WTC11 (cell line): ENCODE data around the gene PLCH2. TPM values are rescaled to one million over a fixed set of nuclear protein-coding genes. Genes with fewer than 3 reads are reported as not detected.

ENCODE experiments used
- ATAC-seq: fragments of 200-7000 bp; cut with Tn5 transposase; 2 replicates; pipeline ENCODE4 v1.10.0; 2021; ENCODE audit warnings: mild to moderate bottlenecking, moderate library complexity
- CTCF ChIA-PET: fragments of 300-600 bp; sonication (Branson Sonifier 250); formaldehyde crosslinking; loops from one replicate; lab custom pipeline; 2021; ENCODE audit warnings: antibody characterized with exemption; lab: Charles Lee
- POLR2A ChIA-PET: fragments of 350-600 bp; sonication (Branson Sonifier 250); formaldehyde crosslinking; loops from one replicate; lab custom pipeline; 2021; ENCODE audit warnings: antibody characterized with exemption; lab: Charles Lee
- DNase-seq: peaks from one replicate; pipeline ENCODE4 v3.0.0; 2021; ENCODE audit warnings: low spot score
- H3K27ac Mint-ChIP-seq: 2 replicates; pipeline ENCODE4 v1.8.0; 2021; ENCODE audit warnings: mixed read lengths
- H3K27me3 Mint-ChIP-seq: 2 replicates; pipeline ENCODE4 v1.8.0; 2021; ENCODE audit warnings: low read depth, mild to moderate bottlenecking, moderate library complexity, mixed read lengths
- H3K36me3 Mint-ChIP-seq: 2 replicates; pipeline ENCODE4 v1.8.0; 2021; ENCODE audit warnings: mixed read lengths
- H3K4me1 Mint-ChIP-seq: 2 replicates; pipeline ENCODE4 v1.8.0; 2022; ENCODE audit warnings: mixed read lengths
- H3K4me3 Mint-ChIP-seq: 2 replicates; pipeline ENCODE4 v1.8.0; 2021; ENCODE audit warnings: mild to moderate bottlenecking, moderate library complexity, mixed read lengths
- H3K9me3 Mint-ChIP-seq: 2 replicates; pipeline ENCODE4 v1.8.0; 2021; ENCODE audit warnings: mixed read lengths
- ESRRA ChIP-seq: sonication (generic); formaldehyde crosslinking; IDR thresholded peaks from 2 replicates; pipeline ENCODE4 v1.8.1; 2022; ENCODE audit warnings: mild to moderate bottlenecking, missing genetic modification reagents, borderline replicate concordance
- FOXK1 ChIP-seq: sonication (generic); formaldehyde crosslinking; IDR thresholded peaks from 2 replicates; pipeline ENCODE4 v1.8.0; 2022; ENCODE audit warnings: mild to moderate bottlenecking, moderate library complexity, missing genetic modification reagents
- GTF2I ChIP-seq: fragments of 250-450 bp; sonication (Bioruptor Pico); conservative IDR thresholded peaks from 2 replicates; pipeline ENCODE4 v1.4.0; 2021; ENCODE audit warnings: mild to moderate bottlenecking
- HMGA2 ChIP-seq: fragments of 250-450 bp; sonication (Bioruptor Pico); IDR thresholded peaks from 2 replicates; pipeline ENCODE4 v1.4.0; 2021; ENCODE audit warnings: mild to moderate bottlenecking, moderate library complexity
- IRF2 ChIP-seq: sonication (generic); formaldehyde crosslinking; IDR thresholded peaks from 2 replicates; pipeline ENCODE4 v1.8.0; 2022; ENCODE audit warnings: low read depth, missing genetic modification reagents, borderline replicate concordance
- MAX ChIP-seq: sonication (generic); formaldehyde crosslinking; IDR thresholded peaks from 2 replicates; pipeline ENCODE4 v1.8.0; 2022; ENCODE audit warnings: mild to moderate bottlenecking, missing genetic modification reagents
- MYBL2 ChIP-seq: sonication (generic); formaldehyde crosslinking; IDR thresholded peaks from 2 replicates; pipeline ENCODE4 v1.8.1; 2023; ENCODE audit warnings: mild to moderate bottlenecking, moderate library complexity, missing genetic modification reagents
- NFE2L1 ChIP-seq: sonication (generic); formaldehyde crosslinking; IDR thresholded peaks from 2 replicates; pipeline ENCODE4 v1.8.1; 2023; ENCODE audit warnings: missing genetic modification reagents
- RELA ChIP-seq: sonication (generic); formaldehyde crosslinking; IDR thresholded peaks from 2 replicates; pipeline ENCODE4 v1.8.1; 2022; ENCODE audit warnings: missing genetic modification reagents, mild to moderate bottlenecking, borderline replicate concordance
- SP1 ChIP-seq: sonication (generic); formaldehyde crosslinking; conservative IDR thresholded peaks from 2 replicates; pipeline ENCODE4 v1.8.1; 2022; ENCODE audit warnings: missing genetic modification reagents
- USF1 ChIP-seq: sonication (generic); formaldehyde crosslinking; IDR thresholded peaks from 2 replicates; pipeline ENCODE4 v1.8.0; 2022; ENCODE audit warnings: mild to moderate bottlenecking, missing genetic modification reagents
- ZNF138 ChIP-seq: sonication (generic); formaldehyde crosslinking; conservative IDR thresholded peaks from 2 replicates; pipeline ENCODE4 v1.8.1; 2022; ENCODE audit warnings: mild to moderate bottlenecking, moderate library complexity, missing genetic modification reagents
- ZNF317 ChIP-seq: sonication (generic); formaldehyde crosslinking; IDR thresholded peaks from 2 replicates; pipeline ENCODE4 v1.8.1; 2023; ENCODE audit warnings: low read depth, mild to moderate bottlenecking, moderate library complexity, missing genetic modification reagents, borderline replicate concordance
- ZNF416 ChIP-seq: fragments of 250-450 bp; sonication (Bioruptor Pico); IDR thresholded peaks from 2 replicates; pipeline ENCODE4 v1.9.0; 2021; ENCODE audit warnings: mild to moderate bottlenecking, inconsistent platforms
- total RNA-seq: library from RNA; stranded (reverse); gene quantifications from 3 replicates; pipeline ENCODE4 v1.2.3, GENCODE V29; 2021
- TF ChIP-seq, protein P1 (sequence below): sonication (generic); formaldehyde crosslinking; IDR thresholded peaks from 2 replicates; pipeline ENCODE4 v1.8.1; 2023; ENCODE audit warnings: mild to moderate bottlenecking, moderate library complexity, missing genetic modification reagents
- TF ChIP-seq, protein P2 (sequence below): sonication (generic); formaldehyde crosslinking; IDR thresholded peaks from 2 replicates; pipeline ENCODE4 v1.8.1; 2023; ENCODE audit warnings: mild to moderate bottlenecking, missing genetic modification reagents, moderate library complexity

Gene PLCH2
- total RNA-seq, 1 experiment from 2014 or later: 0.17 TPM

DNA sequence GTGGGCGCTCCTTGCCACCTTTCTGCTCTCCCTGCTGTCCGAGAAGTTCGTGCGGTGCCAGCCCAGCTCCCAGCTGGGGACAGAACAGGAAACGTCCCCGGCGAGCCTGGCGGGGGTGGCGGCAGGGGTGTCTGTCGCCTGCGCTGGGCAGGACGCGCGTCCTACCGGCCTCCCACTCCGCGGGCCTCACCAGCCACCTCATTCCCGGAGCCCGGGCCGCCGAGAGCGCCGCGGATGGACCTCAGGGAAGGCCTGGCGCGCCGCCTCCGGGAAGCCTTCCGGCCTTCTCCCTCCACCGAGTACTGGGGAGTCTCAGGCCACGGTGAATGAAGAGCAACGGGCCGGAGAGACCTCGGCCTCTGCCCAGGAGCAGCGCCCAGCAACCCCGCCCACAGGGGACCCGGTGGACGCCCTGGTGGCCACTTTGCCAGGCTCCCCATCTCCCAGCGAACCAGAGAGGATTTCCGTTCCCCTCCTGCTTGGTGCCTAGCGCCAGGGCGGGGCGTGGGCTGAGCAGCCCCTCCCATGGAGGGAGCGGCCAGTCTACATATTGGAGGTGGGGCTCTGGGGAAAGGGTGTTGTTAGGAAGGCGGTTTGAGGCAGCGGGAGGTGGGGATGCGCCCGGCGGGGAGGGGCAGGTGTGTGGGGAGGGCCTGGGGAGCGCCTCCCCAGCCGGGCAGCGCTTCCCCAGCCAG, 70.6 kb downstream of the PLCH2 start:
- CTCF ChIA-PET: interaction anchor here (0.6 to 3.7 kb wide), 31 partner anchors 9 to 944 kb away, joined by 3 to 61 read pairs (median 5); partner anchors contain the start of genes FAAP20, PANK4, PEX10 and PRXL2B
- H3K4me3 Mint-ChIP-seq: peak overlapping the region; percentile 72

DNA sequence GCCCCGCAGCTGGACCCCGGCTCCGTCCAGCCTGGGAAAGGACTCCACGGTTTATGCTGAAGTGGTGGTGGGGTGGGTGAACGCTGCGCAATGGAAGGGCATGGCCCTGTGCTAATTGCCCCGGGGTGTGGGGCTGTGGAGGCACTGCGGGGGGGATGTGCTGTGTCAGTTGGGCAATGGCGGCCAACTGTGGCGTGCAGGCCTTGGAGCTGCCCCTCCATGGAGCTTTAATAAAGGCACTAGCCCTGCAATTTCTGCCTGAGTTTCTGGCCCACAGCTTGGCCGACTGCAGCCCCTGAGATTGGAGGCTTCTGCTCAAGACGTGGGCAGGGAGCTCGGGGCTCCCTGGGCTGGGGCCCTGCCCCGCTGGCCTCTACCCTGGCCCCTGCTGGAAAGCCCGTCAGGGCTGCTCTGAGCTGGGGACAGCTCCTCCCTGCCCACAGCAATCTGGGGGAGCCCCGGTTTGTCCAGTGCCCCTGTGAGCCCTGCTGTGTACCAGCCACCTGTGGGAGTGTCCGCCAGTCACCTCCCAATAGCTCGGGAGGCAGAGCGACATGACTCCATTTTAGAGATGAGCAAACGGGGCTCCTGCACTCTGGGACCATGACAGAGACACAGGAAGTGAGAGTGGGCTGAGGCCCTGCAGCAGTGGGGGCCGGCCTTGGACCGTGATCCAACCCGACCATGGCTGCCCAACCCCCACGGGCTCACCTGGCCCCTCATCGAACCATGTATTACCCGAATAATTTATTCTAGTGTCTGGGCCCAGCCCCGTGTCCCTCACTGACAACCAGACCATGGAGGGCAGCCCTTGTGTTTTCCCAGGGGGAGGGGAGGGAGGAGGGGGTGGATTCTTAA, 71.3 kb downstream of the PLCH2 start:
- peak overlapping the region; percentile 72 for H3K4me3 Mint-ChIP-seq
- CTCF ChIA-PET: interaction anchor here (0.6 to 3.7 kb wide), 25 partner anchors 8 to 877 kb away, joined by 3 to 61 read pairs (median 5); partner anchors contain the start of genes FAAP20, PANK4, PEX10 and PRXL2B
- TF ChIP-seq MYBL2 (CRISPR knock-in tag) (no peak), USF1 (CRISPR knock-in tag) (0 out of 2 replicates have a peak, but pooled peaks have one; percentile 17), NFE2L1 (CRISPR knock-in tag) (peak; percentile 59; the same call in 1 of the 2 replicates)
- TF ChIP-seq, all 79 proteins: peak for 2
- Mint-ChIP-seq H3K36me3 (no peaks in the 10 kb centered on the region), H3K27ac (no peak overlapping the region), H3K27me3 (no peaks in the 10 kb centered on the region; the same call in 1 of the 2 replicates), H3K4me1 (peaks cover 5% of the 10 kb centered on the region; the same call in 1 of the 2 replicates), H3K9me3 (no peaks in the 10 kb centered on the region)
- POLR2A ChIA-PET: interaction anchor here (0.5 to 1.3 kb wide), 2 partner anchors 36 to 38 kb away, joined by 3 to 4 read pairs; no protein-coding TSS in a partner anchor
- no peak for DNase-seq
- peak; percentile 1 for ATAC-seq

More for the DNA sequence above, 70.6 kb downstream of the PLCH2 start:
- Mint-ChIP-seq H3K27ac (peak overlapping the region; percentile 36; the same call in 1 of the 2 replicates), H3K27me3 (peaks cover 6% of the 10 kb centered on the region), H3K36me3 (no peaks in the 10 kb centered on the region), H3K9me3 (no peaks in the 10 kb centered on the region), H3K4me1 (peaks cover 5% of the 10 kb centered on the region; the same call in 1 of the 2 replicates)
- DNase-seq (peak; percentile 83), ATAC-seq (peak; percentile 60)
- POLR2A ChIA-PET: interaction anchor here (1.2 to 1.6 kb wide), 4 partner anchors 20 to 39 kb away, joined by 4 to 6 read pairs (median 5); partner anchors contain the start of gene PANK4
- no peak for TF ChIP-seq ZNF317
- TF ChIP-seq HMGA2 (CRISPR knock-in tag): no peak
- 0 out of 2 replicates have a peak, but pooled peaks have one; percentile 25 for TF ChIP-seq ESRRA
- TF ChIP-seq MAX (CRISPR knock-in tag): 0 out of 2 replicates have a peak, but pooled peaks have one; percentile 9
- TF ChIP-seq SP1 (CRISPR knock-in tag): peak; percentile 70; the same call in 1 of the 2 replicates
- TF ChIP-seq, protein P1, sequence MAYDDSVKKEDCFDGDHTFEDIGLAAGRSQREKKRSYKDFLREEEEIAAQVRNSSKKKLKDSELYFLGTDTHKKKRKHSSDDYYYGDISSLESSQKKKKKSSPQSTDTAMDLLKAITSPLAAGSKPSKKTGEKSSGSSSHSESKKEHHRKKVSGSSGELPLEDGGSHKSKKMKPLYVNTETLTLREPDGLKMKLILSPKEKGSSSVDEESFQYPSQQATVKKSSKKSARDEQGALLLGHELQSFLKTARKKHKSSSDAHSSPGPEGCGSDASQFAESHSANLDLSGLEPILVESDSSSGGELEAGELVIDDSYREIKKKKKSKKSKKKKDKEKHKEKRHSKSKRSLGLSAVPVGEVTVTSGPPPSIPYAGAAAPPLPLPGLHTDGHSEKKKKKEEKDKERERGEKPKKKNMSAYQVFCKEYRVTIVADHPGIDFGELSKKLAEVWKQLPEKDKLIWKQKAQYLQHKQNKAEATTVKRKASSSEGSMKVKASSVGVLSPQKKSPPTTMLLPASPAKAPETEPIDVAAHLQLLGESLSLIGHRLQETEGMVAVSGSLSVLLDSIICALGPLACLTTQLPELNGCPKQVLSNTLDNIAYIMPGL (CRISPR knock-in tag): peak; percentile 50; the same call in 1 of the 2 replicates
- TF ChIP-seq, protein P2, sequence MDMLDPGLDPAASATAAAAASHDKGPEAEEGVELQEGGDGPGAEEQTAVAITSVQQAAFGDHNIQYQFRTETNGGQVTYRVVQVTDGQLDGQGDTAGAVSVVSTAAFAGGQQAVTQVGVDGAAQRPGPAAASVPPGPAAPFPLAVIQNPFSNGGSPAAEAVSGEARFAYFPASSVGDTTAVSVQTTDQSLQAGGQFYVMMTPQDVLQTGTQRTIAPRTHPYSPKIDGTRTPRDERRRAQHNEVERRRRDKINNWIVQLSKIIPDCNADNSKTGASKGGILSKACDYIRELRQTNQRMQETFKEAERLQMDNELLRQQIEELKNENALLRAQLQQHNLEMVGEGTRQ (CRISPR knock-in tag): 0 out of 2 replicates have a peak, but pooled peaks have one; percentile 32
- TF ChIP-seq GTF2I (CRISPR knock-in tag): no peak
- 0 out of 2 replicates have a peak, but pooled peaks have one; percentile 24 for TF ChIP-seq ZNF416 (CRISPR knock-in tag)
- TF ChIP-seq RELA (CRISPR knock-in tag): 0 out of 2 replicates have a peak, but pooled peaks have one; percentile 5
- TF ChIP-seq ZNF138 (CRISPR knock-in tag): no peak
- TF ChIP-seq IRF2: no peak
- peak; percentile 53 for TF ChIP-seq FOXK1 (CRISPR knock-in tag)
